ENCODE results near the gene NPTN.

GRCh38 chr15:73650416-73651126 lies 17.4 kb upstream of the NPTN start:
- TF ChIP-seq CTCF (IDR thresholded peaks at IDR 0.05) (no peak), ZFX (IDR thresholded peaks at IDR 0.05; ENCODE audit: borderline replicate concordance) (no peak)

All from 22Rv1 (cell line).